MM.1S (cell line): ENCODE data around the gene LNX2.

Experiments used
- CTCF ChIP-seq: fragments of 300-600 bp; sonication (generic); IDR thresholded peaks from 2 replicates; pipeline ENCODE4 v1.5.1; 2016; ENCODE audit warnings: antibody characterized with exemption, low read length, mixed read lengths
- EZH2 ChIP-seq: fragments of 300-600 bp; sonication (generic); optimal IDR thresholded peaks from 2 replicates; pipeline ENCODE3; 2017; ENCODE audit warnings: low read depth, mild to moderate bottlenecking, antibody characterized with exemption, low read length, mixed read lengths
- EZH2phosphoT487 ChIP-seq: fragments of 300-600 bp; sonication (generic); IDR thresholded peaks from 2 replicates; pipeline ENCODE4 v1.6.1; 2018; ENCODE audit warnings: antibody characterized with exemption, low read length

GRCh38 chr13:27583645-27584044, 36.7 kb downstream of the LNX2 start:
- no peak for TF ChIP-seq CTCF
- TF ChIP-seq EZH2phosphoT487: no peak
- TF ChIP-seq EZH2: no peak
